Ovary (tissue), 3 donors: ENCODE results near the gene HIGD2A.

ENCODE experiments used
- POLR2A ChIP-seq: fragments of 450-650 bp; IDR thresholded peaks from one replicate; pipeline ENCODE4 v1.6.1; 2017; ENCODE audit warnings: antibody characterized with exemption, mild to moderate bottlenecking, moderate library complexity
- TF ChIP-seq, protein P1 (sequence below), 3 donors: fragments of 450-650 bp in 2 of 3; fragments of 200-600 bp in 1 of 3; IDR thresholded peaks; one replicate each; pipeline versions ENCODE4 v1.5.1 to v1.8.0; 2016 to 2022; ENCODE audit warnings: antibody characterized with exemption in 3 of 3, mild to moderate bottlenecking in 1 of 3
- donor health status: DM: no; HTN: no; CAD: no.

DNA sequence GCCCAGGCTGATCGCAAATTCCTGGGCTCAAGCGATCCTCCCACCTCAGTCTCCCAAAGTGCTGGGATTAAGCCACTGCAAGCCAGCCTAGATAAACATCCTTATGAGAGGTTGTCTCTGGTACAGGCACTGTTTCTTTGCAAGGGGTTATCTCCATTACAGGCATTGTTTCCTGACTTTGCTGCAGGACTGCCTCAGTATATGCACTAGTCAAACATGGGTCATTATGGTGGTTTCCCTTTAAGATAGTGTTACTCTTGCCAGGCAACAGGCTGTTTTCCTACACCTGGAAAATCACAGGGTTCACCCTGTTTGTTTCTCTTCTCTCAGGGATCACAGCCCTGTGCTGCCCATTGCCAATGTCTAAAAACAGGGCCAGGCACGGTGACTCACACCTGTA is 35.6 kb downstream of the HIGD2A start:
- no peak for TF ChIP-seq POLR2A
- TF ChIP-seq, protein P1, sequence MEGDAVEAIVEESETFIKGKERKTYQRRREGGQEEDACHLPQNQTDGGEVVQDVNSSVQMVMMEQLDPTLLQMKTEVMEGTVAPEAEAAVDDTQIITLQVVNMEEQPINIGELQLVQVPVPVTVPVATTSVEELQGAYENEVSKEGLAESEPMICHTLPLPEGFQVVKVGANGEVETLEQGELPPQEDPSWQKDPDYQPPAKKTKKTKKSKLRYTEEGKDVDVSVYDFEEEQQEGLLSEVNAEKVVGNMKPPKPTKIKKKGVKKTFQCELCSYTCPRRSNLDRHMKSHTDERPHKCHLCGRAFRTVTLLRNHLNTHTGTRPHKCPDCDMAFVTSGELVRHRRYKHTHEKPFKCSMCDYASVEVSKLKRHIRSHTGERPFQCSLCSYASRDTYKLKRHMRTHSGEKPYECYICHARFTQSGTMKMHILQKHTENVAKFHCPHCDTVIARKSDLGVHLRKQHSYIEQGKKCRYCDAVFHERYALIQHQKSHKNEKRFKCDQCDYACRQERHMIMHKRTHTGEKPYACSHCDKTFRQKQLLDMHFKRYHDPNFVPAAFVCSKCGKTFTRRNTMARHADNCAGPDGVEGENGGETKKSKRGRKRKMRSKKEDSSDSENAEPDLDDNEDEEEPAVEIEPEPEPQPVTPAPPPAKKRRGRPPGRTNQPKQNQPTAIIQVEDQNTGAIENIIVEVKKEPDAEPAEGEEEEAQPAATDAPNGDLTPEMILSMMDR (IDR thresholded peaks at IDR 0.05), result no peak
